ENCODE results near the gene MGAT5B.

DNA sequence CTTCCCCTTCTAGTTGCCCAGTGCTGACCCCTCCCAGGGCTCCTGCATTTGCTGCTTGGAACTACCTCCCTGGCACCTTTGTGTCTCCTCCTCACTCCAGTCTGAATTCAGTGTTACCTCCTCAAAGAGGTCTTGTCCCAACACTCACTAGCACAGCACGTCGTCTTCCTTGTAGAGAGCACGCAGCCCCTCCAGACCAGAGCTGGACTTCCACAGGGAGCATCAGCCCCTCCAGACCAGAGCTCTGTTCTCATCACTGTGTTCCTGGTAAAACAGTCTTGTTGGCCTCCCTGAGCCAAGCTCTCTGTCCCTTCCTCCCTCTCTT lies 27.8 kb upstream of the MGAT5B start:
- TF ChIP-seq, protein P1, sequence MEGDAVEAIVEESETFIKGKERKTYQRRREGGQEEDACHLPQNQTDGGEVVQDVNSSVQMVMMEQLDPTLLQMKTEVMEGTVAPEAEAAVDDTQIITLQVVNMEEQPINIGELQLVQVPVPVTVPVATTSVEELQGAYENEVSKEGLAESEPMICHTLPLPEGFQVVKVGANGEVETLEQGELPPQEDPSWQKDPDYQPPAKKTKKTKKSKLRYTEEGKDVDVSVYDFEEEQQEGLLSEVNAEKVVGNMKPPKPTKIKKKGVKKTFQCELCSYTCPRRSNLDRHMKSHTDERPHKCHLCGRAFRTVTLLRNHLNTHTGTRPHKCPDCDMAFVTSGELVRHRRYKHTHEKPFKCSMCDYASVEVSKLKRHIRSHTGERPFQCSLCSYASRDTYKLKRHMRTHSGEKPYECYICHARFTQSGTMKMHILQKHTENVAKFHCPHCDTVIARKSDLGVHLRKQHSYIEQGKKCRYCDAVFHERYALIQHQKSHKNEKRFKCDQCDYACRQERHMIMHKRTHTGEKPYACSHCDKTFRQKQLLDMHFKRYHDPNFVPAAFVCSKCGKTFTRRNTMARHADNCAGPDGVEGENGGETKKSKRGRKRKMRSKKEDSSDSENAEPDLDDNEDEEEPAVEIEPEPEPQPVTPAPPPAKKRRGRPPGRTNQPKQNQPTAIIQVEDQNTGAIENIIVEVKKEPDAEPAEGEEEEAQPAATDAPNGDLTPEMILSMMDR (conservative IDR thresholded peaks at IDR 0.05; ENCODE audit: low read depth, low read length), result no peak
- TF ChIP-seq EZH2 (IDR thresholded peaks at IDR 0.05; ENCODE audit: low read length, unreplicated experiment) (no peak), EZH2phosphoT487 (IDR thresholded peaks at IDR 0.05; ENCODE audit: borderline replicate concordance, low read length) (no peak)
